HEK293T (cell line): Measurements from ENCODE around the gene SERPINF2.
"Not testable (repeated sequence)": the region's sequence is repeated elsewhere in the genome, so short reads cannot be mapped to it uniquely, and the experiment has no call there.

Source experiments
- CTCF ChIA-PET: fragments of 350-600 bp; formaldehyde crosslinking; extraction: SDS; loops from one replicate; lab custom pipeline; 2021; ENCODE audit warnings: antibody characterized with exemption, inconsistent platforms; lab: Yijun Ruan, JAX
- POLR2A ChIA-PET: fragments of 350-600 bp; formaldehyde crosslinking; extraction: SDS; loops from one replicate; lab custom pipeline; 2020; ENCODE audit warnings: antibody characterized with exemption, inconsistent platforms; lab: Yijun Ruan, JAX
- DNase-seq: peaks from one replicate; pipeline ENCODE4 v3.0.0; 2012; ENCODE audit warnings: mixed read lengths; ENCODE audit errors: extremely low spot score
- ARNT ChIP-seq: fragments of 450-650 bp; IDR thresholded peaks from 2 replicates; pipeline ENCODE4 v1.6.1; 2017; ENCODE audit warnings: mild to moderate bottlenecking
- BHLHE40 ChIP-seq: fragments of 450-650 bp; IDR thresholded peaks from 2 replicates; pipeline ENCODE4 v1.6.1; 2016; ENCODE audit warnings: mild to moderate bottlenecking, moderate library complexity, borderline replicate concordance
- CTBP1 ChIP-seq: fragments of 450-650 bp; IDR thresholded peaks from 2 replicates; pipeline ENCODE4 v1.6.1; 2016; ENCODE audit warnings: borderline replicate concordance
- ELF4 ChIP-seq: fragments of 450-650 bp; IDR thresholded peaks from 2 replicates; pipeline ENCODE4 v1.6.1; 2017; ENCODE audit warnings: antibody characterized with exemption
- FOXA1 ChIP-seq: fragments of 450-650 bp; IDR thresholded peaks from 2 replicates; pipeline ENCODE4 v1.6.1; 2016; ENCODE audit warnings: mild to moderate bottlenecking
- FOXK2 ChIP-seq: fragments of 450-650 bp; IDR thresholded peaks from 2 replicates; pipeline ENCODE4 v1.6.1; 2016; ENCODE audit warnings: mild to moderate bottlenecking
- FOXM1 ChIP-seq: fragments of 450-650 bp; IDR thresholded peaks from 2 replicates; pipeline ENCODE4 v1.6.1; 2017; ENCODE audit warnings: mild to moderate bottlenecking, borderline replicate concordance
- HDGF ChIP-seq: fragments of 450-650 bp; IDR thresholded peaks from 2 replicates; pipeline ENCODE4 v1.6.1; 2017; ENCODE audit warnings: antibody characterized with exemption, borderline replicate concordance
- L3MBTL2 ChIP-seq: fragments of 450-650 bp; conservative IDR thresholded peaks from 2 replicates; pipeline ENCODE4 v1.6.1; 2016; ENCODE audit warnings: mild to moderate bottlenecking
- LEF1 ChIP-seq: fragments of 450-650 bp; IDR thresholded peaks from 2 replicates; pipeline ENCODE4 v1.6.1; 2017; ENCODE audit warnings: mild to moderate bottlenecking, borderline replicate concordance
- NFRKB ChIP-seq: fragments of 450-650 bp; IDR thresholded peaks from 2 replicates; pipeline ENCODE4 v1.6.1; 2016; ENCODE audit warnings: mild to moderate bottlenecking, moderate library complexity
- PKNOX1 ChIP-seq: fragments of 450-650 bp; IDR thresholded peaks from 2 replicates; pipeline ENCODE4 v1.6.1; 2016
- SP1 ChIP-seq: fragments of 450-650 bp; IDR thresholded peaks from 2 replicates; pipeline ENCODE4 v1.6.1; 2017
- SUZ12 ChIP-seq: fragments of 450-650 bp; IDR thresholded peaks from 2 replicates; pipeline ENCODE4 v1.6.1; 2016; ENCODE audit warnings: mild to moderate bottlenecking
- TARDBP ChIP-seq: fragments of 450-650 bp; IDR thresholded peaks from 2 replicates; pipeline ENCODE4 v1.6.1; 2016
- ZNF384 ChIP-seq: fragments of 450-650 bp; IDR thresholded peaks from 2 replicates; pipeline ENCODE4 v1.6.1; 2016

SERPINF2 gene

GRCh38 chr17:1796800-1797199 lies 54.1 kb downstream of the SERPINF2 start:
- DNase-seq: no peak
- CTCF ChIA-PET: interaction anchor here (0.5 kb wide), 1 partner anchor 8 kb away, joined by 3 read pairs; no protein-coding TSS in a partner anchor
- TF ChIP-seq CTBP1: no peak
- TF ChIP-seq NFRKB: no peak
- TF ChIP-seq ZNF384: no peak
- TF ChIP-seq BHLHE40: no peak
- no peak for TF ChIP-seq FOXM1
- no peak for TF ChIP-seq ELF4
- no peak for TF ChIP-seq SP1
- no peak for TF ChIP-seq HDGF
- no peak for TF ChIP-seq ARNT
- no peak for TF ChIP-seq LEF1
- no peak for TF ChIP-seq L3MBTL2
- no peak for TF ChIP-seq PKNOX1
- TF ChIP-seq FOXK2: no peak
- TF ChIP-seq TARDBP: no peak
- no peak for TF ChIP-seq SUZ12
- no peak for TF ChIP-seq FOXA1
- POLR2A ChIA-PET: interaction anchor here (0.6 to 1.3 kb wide), 2 partner anchors 33 to 80 kb away, joined by 3 to 5 read pairs; partner anchors contain the start of genes RPA1 and SMYD4

- no peak for DNase-seq
Measured at GRCh38 chr17:1797323-1797722, 54.7 kb downstream of the SERPINF2 start.

GRCh38 chr17:1797846-1798245 lies 55.2 kb downstream of the SERPINF2 start:
- CTCF ChIA-PET, DNase-seq: not testable (repeated sequence)
- POLR2A ChIA-PET: interaction anchor here (1.3 kb wide), 1 partner anchor 81 kb away, joined by 5 read pairs; no protein-coding TSS in a partner anchor

More at GRCh38 chr17:1797323-1797722, 54.7 kb downstream of the SERPINF2 start:
- ChIA-PET POLR2A (interaction anchor here (1.3 kb wide), 1 partner anchor 81 kb away, joined by 5 read pairs; no protein-coding TSS in a partner anchor), CTCF (interaction anchor here (0.5 kb wide), 1 partner anchor 9 kb away, joined by 3 read pairs; no protein-coding TSS in a partner anchor)
- TF ChIP-seq FOXM1 (no peak), BHLHE40 (no peak), PKNOX1 (no peak), TARDBP (no peak)

- no peak for DNase-seq
- POLR2A ChIA-PET: no interaction called here
- CTCF ChIA-PET: no interaction called here
- TF ChIP-seq SP1 (no peak), L3MBTL2 (no peak), BHLHE40 (no peak), LEF1 (no peak), SUZ12 (no peak), HDGF (no peak), ELF4 (no peak), ZNF384 (no peak), FOXA1 (no peak), PKNOX1 (no peak), FOXM1 (no peak), FOXK2 (no peak), NFRKB (no peak), TARDBP (no peak), ARNT (no peak), CTBP1 (no peak)
Measured at GRCh38 chr17:1800240-1800639, 57.6 kb downstream of the SERPINF2 start.

GRCh38 chr17:1800712-1801111 lies 58.0 kb downstream of the SERPINF2 start:
- ChIA-PET CTCF (interaction anchor here (0.6 kb wide), 1 partner anchor 84 kb away, joined by 3 read pairs; no protein-coding TSS in a partner anchor), POLR2A (no interaction called here)
- DNase-seq: no peak
- TF ChIP-seq ELF4: no peak
- TF ChIP-seq SP1: no peak
- no peak for TF ChIP-seq CTBP1
- TF ChIP-seq ARNT: no peak

- CTCF ChIA-PET: no interaction called here
- TF ChIP-seq HDGF: no peak
- TF ChIP-seq PKNOX1: no peak
- TF ChIP-seq SUZ12: no peak
- TF ChIP-seq ELF4: no peak
- TF ChIP-seq ZNF384: no peak
- no peak for TF ChIP-seq FOXA1
- no peak for TF ChIP-seq NFRKB
- no peak for DNase-seq
- POLR2A ChIA-PET: no interaction called here
Measured at GRCh38 chr17:1802429-1802828, 59.8 kb downstream of the SERPINF2 start.
